Measurements from ENCODE around the gene TRPM8. TPM values are rescaled to one million over a fixed set of nuclear protein-coding genes. Genes with fewer than 3 reads are reported as not detected.

The TRPM8 gene
- total RNA-seq, 2 donors from 2014 or later: 71.1 to 71.3 TPM

DNA sequence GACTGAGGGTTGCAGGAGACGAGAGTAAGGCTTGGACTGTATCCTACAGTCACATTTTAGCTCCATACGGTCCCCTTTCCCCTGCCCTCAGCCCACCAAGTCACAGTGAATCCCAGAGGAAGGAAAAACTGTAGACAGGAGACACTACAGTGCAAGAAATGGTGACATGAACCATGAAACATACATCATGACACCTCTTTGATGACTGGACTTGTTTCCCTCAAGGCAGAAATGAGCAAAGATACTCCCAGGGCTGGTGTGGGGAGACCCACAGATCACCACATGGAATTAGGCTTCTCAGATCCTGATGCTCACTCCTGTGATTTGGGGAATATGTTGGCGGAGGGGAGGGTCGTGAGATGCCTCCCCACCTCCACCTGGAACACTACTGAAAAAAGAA lies 85.1 kb downstream of the TRPM8 start:
- no peaks in the 10 kb centered on the region for H3K36me3 ChIP-seq
- no peaks in the 10 kb centered on the region for H3K4me1 ChIP-seq (replicated peaks)
- no peak overlapping the region for H3K4me3 ChIP-seq
- DNase-seq (ENCODE audit: low spot score): no peak
- 96% methylated on average over 4 of the region's 4 CpGs for WGBS
- H3K9me3 ChIP-seq: no peaks in the 10 kb centered on the region
- no peaks in the 10 kb centered on the region for H3K27me3 ChIP-seq (replicated peaks; ENCODE audit: insufficient read depth)
- no peak overlapping the region for H3K27ac ChIP-seq
- intact Hi-C loops (cut with DNase I): no loop called here
- no peak for TF ChIP-seq POLR2A (IDR thresholded peaks at IDR 0.05)
- TF ChIP-seq POLR2AphosphoS5 (IDR thresholded peaks at IDR 0.05): no peak
- TF ChIP-seq, protein P1, sequence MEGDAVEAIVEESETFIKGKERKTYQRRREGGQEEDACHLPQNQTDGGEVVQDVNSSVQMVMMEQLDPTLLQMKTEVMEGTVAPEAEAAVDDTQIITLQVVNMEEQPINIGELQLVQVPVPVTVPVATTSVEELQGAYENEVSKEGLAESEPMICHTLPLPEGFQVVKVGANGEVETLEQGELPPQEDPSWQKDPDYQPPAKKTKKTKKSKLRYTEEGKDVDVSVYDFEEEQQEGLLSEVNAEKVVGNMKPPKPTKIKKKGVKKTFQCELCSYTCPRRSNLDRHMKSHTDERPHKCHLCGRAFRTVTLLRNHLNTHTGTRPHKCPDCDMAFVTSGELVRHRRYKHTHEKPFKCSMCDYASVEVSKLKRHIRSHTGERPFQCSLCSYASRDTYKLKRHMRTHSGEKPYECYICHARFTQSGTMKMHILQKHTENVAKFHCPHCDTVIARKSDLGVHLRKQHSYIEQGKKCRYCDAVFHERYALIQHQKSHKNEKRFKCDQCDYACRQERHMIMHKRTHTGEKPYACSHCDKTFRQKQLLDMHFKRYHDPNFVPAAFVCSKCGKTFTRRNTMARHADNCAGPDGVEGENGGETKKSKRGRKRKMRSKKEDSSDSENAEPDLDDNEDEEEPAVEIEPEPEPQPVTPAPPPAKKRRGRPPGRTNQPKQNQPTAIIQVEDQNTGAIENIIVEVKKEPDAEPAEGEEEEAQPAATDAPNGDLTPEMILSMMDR (IDR thresholded peaks at IDR 0.05): no peak

DNA sequence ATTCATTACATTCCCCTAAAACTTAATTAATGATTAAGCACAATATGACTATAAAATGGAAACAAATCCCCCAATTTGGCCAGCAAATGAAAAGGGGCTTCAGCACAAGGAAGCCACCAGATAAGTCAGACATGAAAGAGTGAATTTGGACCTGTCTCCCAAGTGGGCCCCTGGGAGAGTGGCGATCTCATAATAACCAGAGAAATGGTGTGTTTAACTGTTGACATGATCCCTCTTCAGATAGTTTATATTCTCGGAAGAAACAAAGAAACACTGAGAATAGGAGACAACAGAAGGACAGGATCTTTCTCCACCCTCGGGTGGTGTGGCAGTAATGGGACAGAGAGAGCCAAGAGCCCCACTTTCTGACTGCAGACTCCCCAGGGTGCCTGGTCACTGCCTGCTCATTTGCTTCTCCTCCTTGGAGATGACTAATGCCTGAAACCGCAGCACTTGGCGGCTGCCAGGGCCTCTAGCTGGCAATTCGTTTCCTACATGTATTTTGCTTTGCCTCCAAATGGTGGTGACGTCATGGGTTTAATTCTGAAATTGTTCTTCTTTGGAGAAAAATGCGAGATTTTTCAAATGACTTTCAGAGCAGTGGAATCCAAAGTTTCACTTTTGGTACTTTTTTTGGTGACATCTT lies 86.9 kb downstream of the TRPM8 start:
- H3K36me3 ChIP-seq: no peaks in the 10 kb centered on the region
- no peak overlapping the region for H3K4me3 ChIP-seq
- no peak for TF ChIP-seq POLR2AphosphoS5 (IDR thresholded peaks at IDR 0.05)
- TF ChIP-seq, protein P1 (IDR thresholded peaks at IDR 0.05): no peak
- no peak for TF ChIP-seq POLR2A (IDR thresholded peaks at IDR 0.05)
- 60% methylated on average over 8 of the region's 8 CpGs for WGBS
- no peaks in the 10 kb centered on the region for H3K27me3 ChIP-seq (replicated peaks; ENCODE audit: insufficient read depth)
- H3K9me3 ChIP-seq: no peaks in the 10 kb centered on the region
- intact Hi-C loops (cut with DNase I): no loop called here
- H3K4me1 ChIP-seq (replicated peaks): no peaks in the 10 kb centered on the region
- no peak overlapping the region for H3K27ac ChIP-seq
- no peak for DNase-seq (ENCODE audit: low spot score)

DNA sequence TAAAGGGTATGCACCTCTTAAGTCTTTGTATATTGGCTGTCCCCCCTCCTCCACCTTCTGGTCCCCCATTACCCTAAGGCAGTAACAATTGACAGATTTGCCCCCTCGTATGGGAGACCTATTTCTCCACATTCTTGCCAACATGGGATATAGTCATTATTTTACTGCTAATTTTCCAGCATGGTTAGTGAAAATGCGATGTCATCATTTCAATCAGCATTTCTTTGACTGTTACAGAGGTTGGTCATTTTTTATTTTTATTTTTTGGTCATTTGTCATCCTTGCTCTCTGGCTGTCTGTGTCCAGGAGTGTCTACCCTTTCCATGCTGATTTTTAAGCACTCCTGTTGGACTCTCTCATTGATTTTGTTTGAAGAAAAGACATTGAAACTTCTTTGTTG lies 88.0 kb downstream of the TRPM8 start:
- Histone ChIP-seq H3K36me3 (no peaks in the 10 kb centered on the region), H3K27me3 (replicated peaks; ENCODE audit: insufficient read depth) (no peaks in the 10 kb centered on the region), H3K4me3 (no peak overlapping the region), H3K27ac (no peak overlapping the region), H3K9me3 (no peaks in the 10 kb centered on the region), H3K4me1 (replicated peaks) (no peaks in the 10 kb centered on the region)
- no peak for DNase-seq (ENCODE audit: low spot score)
- 88% methylated on average over 2 of the region's 2 CpGs for WGBS
- TF ChIP-seq POLR2A (IDR thresholded peaks at IDR 0.05) (no peak), POLR2AphosphoS5 (IDR thresholded peaks at IDR 0.05) (no peak)
- TF ChIP-seq, protein P1 (IDR thresholded peaks at IDR 0.05): no peak
- intact Hi-C loops (cut with DNase I): no loop called here

DNA sequence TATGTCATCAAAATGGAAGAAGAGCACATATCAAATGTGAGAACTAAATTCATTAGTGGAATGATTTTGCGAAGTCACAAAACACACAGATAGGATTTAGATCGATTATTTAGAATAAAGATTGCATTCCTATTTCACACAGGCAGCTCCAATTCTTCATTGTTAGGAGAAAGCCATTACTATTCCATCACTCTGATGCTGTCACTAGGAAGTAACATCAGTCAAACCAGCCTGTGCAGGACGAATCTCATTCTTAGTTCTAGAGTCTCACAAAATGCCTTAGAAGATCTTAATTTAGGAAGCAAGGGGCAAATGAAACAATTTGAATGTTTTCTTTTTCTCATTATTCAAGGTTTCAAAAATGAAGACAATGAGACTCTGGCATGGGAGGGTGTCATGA lies 89.3 kb downstream of the TRPM8 start:
- H3K9me3 ChIP-seq: no peaks in the 10 kb centered on the region
- H3K4me3 ChIP-seq: no peak overlapping the region
- intact Hi-C loops (cut with DNase I): no loop called here
- no peak for DNase-seq (ENCODE audit: low spot score)
- WGBS: 84% methylated on average over 3 of the region's 3 CpGs
- H3K27ac ChIP-seq: no peak overlapping the region
- no peaks in the 10 kb centered on the region for H3K27me3 ChIP-seq (replicated peaks; ENCODE audit: insufficient read depth)
- H3K36me3 ChIP-seq: no peaks in the 10 kb centered on the region
- TF ChIP-seq POLR2A (IDR thresholded peaks at IDR 0.05): no peak
- TF ChIP-seq, protein P1 (IDR thresholded peaks at IDR 0.05): no peak
- no peak for TF ChIP-seq POLR2AphosphoS5 (IDR thresholded peaks at IDR 0.05)
- H3K4me1 ChIP-seq (replicated peaks): no peaks in the 10 kb centered on the region

DNA sequence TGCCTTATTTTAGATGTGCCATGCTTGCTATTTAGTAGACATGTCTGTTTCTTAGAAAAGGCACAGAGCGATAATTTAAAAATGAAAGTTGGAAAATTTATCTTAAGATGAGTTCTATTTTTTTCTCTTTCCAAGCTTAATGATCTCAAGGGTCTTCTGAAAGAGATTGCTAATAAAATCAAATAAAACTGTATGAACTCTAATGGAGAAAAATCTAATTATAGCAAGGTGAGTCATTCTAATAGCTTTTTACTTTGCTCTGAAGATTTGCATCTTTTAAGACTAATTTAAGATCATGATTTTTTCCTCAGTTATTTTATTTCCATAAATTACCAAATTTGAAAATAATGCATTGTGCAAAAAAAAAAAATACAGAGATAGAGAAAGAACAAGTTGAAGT lies 97.3 kb downstream of the TRPM8 start:
- no peak for TF ChIP-seq POLR2AphosphoS5 (IDR thresholded peaks at IDR 0.05)
- TF ChIP-seq, protein P1 (IDR thresholded peaks at IDR 0.05): no peak
- TF ChIP-seq POLR2A (IDR thresholded peaks at IDR 0.05): no peak
- H3K27ac ChIP-seq: no peak overlapping the region
- no peak for DNase-seq (ENCODE audit: low spot score)
- 100% methylated on average over 1 of the region's 1 CpG for WGBS
- H3K36me3 ChIP-seq: no peaks in the 10 kb centered on the region
- H3K4me3 ChIP-seq: no peak overlapping the region
- H3K4me1 ChIP-seq (replicated peaks): no peaks in the 10 kb centered on the region
- intact Hi-C loops (cut with DNase I): no loop called here
- H3K9me3 ChIP-seq: no peaks in the 10 kb centered on the region
- no peaks in the 10 kb centered on the region for H3K27me3 ChIP-seq (replicated peaks; ENCODE audit: insufficient read depth)

All from prostate gland (tissue), 2 donors.